Erythroblast (primary cell): ENCODE measurements around the gene STAT5B.

Experiments used
- GATA1 ChIP-seq: IDR thresholded peaks from 2 replicates; pipeline ENCODE4 v1.6.1; 2011; ENCODE audit warnings: low read depth, mild to moderate bottlenecking, control low read depth, low read length, moderate library complexity
- POLR2A ChIP-seq: IDR thresholded peaks from 2 replicates; pipeline ENCODE4 v1.6.1; 2011; ENCODE audit warnings: mild to moderate bottlenecking, low read length

- TF ChIP-seq POLR2A, result peak; percentile 26
- TF ChIP-seq GATA1, result no peak
Observed at GRCh38 chr17:42290577-42290976, 14.4 kb upstream of the STAT5B start.
